D721Med (cell line): ENCODE measurements around the gene EID2.

Experiments
- DNase-seq: peaks from one replicate; pipeline ENCODE4 v3.0.0; 2011; ENCODE audit warnings: low spot score; ENCODE audit not compliant: insufficient read length
- FAIRE-seq: peaks from 2 replicates; lab custom pipeline; 2011; peaks lifted over from hg19 to GRCh38; lab: Jason Lieb, UNC
- TF ChIP-seq, protein P1 (sequence below): IDR thresholded peaks from 2 replicates; pipeline ENCODE4 v1.5.1; 2012; ENCODE audit warnings: mild to moderate bottlenecking, control low read depth; ENCODE audit not compliant: insufficient read depth; ENCODE audit errors: missing control alignments

The EID2 gene

GRCh38 chr19:39563408-39563807 is 23.4 kb upstream of the EID2 start:
- TF ChIP-seq, protein P1, sequence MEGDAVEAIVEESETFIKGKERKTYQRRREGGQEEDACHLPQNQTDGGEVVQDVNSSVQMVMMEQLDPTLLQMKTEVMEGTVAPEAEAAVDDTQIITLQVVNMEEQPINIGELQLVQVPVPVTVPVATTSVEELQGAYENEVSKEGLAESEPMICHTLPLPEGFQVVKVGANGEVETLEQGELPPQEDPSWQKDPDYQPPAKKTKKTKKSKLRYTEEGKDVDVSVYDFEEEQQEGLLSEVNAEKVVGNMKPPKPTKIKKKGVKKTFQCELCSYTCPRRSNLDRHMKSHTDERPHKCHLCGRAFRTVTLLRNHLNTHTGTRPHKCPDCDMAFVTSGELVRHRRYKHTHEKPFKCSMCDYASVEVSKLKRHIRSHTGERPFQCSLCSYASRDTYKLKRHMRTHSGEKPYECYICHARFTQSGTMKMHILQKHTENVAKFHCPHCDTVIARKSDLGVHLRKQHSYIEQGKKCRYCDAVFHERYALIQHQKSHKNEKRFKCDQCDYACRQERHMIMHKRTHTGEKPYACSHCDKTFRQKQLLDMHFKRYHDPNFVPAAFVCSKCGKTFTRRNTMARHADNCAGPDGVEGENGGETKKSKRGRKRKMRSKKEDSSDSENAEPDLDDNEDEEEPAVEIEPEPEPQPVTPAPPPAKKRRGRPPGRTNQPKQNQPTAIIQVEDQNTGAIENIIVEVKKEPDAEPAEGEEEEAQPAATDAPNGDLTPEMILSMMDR, result no peak
- DNase-seq (no peak), FAIRE-seq (no peak)

GRCh38 chr19:39558624-39559117 is 18.7 kb upstream of the EID2 start:
- TF ChIP-seq, protein P1, result no peak
- FAIRE-seq, result no peak
- no peak for DNase-seq

- FAIRE-seq, result no peak
- no peak for DNase-seq
Observed at GRCh38 chr19:39557811-39558623, 18.1 kb upstream of the EID2 start.

GRCh38 chr19:39555883-39556282 is 15.9 kb upstream of the EID2 start:
- TF ChIP-seq, protein P1, result no peak
- FAIRE-seq (no peak), DNase-seq (no peak)

More at GRCh38 chr19:39557811-39558623, 18.1 kb upstream of the EID2 start:
- TF ChIP-seq, protein P1, result no peak

- FAIRE-seq (no peak), DNase-seq (no peak)
- TF ChIP-seq, protein P1, result no peak
Observed at GRCh38 chr19:39554701-39555311, 14.8 kb upstream of the EID2 start.

DNA sequence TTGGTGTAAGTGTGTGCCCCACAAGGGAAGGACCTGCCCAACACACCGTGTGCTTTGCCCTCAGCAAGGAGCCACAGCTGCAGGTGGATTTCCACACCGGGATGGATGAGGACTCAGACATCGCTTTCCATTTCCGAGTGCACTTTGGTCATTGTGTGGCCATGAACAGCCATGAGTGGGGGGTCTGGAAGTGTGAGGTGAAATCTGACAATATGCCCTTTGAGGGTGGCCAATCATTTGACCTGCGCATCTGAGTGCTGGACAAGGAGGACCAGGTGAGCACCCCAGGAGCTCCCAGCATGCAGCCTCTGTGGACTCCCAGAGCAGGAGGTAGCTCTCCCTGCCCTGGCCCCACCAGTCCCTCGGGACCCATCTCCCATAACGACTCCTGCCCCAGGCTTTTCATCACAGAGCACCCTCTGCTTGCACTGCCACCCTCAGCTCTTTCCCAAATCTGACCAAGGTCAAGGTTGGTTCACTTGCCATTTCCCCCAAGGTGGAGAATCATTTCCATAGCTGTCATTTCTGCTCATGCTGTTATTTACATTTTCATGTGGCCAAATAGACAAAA is 13.2 kb upstream of the EID2 start:
- no peak for DNase-seq
- no peak for FAIRE-seq
- TF ChIP-seq, protein P1, result no peak

DNA sequence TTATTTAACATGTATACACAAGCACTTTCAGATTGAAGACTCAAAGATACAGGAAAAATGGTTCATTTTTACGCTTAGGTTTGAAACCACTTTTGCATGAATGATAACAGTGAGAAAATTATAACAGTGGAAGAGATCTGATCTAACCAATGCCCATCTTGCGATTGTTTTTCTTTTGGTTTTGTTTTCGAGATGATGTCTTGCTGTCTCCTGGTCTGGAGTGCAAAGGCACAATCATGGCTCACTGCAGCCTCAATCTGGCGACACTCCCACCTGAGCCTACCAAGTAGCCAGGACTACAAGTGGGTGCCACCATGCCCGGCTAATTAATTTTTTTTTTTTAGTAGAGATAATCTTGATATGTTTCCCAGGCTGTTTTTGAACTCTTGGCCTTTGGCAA is 10.2 kb upstream of the EID2 start:
- TF ChIP-seq, protein P1, result no peak
- DNase-seq, result no peak
- no peak for FAIRE-seq
